CD4-positive, alpha-beta memory T cell (primary cell): ENCODE results near the gene ATAD3A. TPM values are rescaled to one million over a fixed set of nuclear protein-coding genes. Genes with fewer than 3 reads are reported as not detected.

Experiments
- CTCF ChIA-PET: fragments of 350-600 bp; sonication (Branson Sonifier 250); formaldehyde crosslinking; loops from one replicate; lab custom pipeline; 2021; ENCODE audit warnings: inconsistent platforms; ENCODE audit not compliant: partially characterized antibody; lab: Charles Lee
- POLR2A ChIA-PET: fragments of 350-600 bp; sonication (Branson Sonifier 250); formaldehyde crosslinking; loops from one replicate; lab custom pipeline; 2021; ENCODE audit not compliant: partially characterized antibody; lab: Charles Lee
- DNase-seq, 5 donors: peaks; one replicate each; pipeline versions ENCODE4 v3.0.0 to v3.0.0-alpha.2; 2020 to 2022; ENCODE audit warnings: mixed read lengths in 1 of 5
- H3K27ac ChIP-seq: one replicate; pipeline ENCODE4 v1.7.0; 2013; ENCODE audit warnings: low read depth, low read length
- H3K27me3 ChIP-seq: 2 replicates; pipeline ENCODE4 v1.7.0; 2013; ENCODE audit warnings: mild to moderate bottlenecking, low read length, moderate library complexity; ENCODE audit not compliant: insufficient read depth
- H3K36me3 ChIP-seq: 2 replicates; pipeline ENCODE4 v1.7.0; 2013; ENCODE audit warnings: mild to moderate bottlenecking, low read length, moderate library complexity; ENCODE audit not compliant: insufficient read depth
- H3K4me1 ChIP-seq: 2 replicates; pipeline ENCODE4 v1.7.0; 2013; ENCODE audit warnings: mild to moderate bottlenecking, low read length, moderate library complexity; ENCODE audit not compliant: insufficient read depth
- H3K4me3 ChIP-seq, 2 donors: one replicate each; pipeline ENCODE4 v1.7.0; 2013; ENCODE audit warnings: low read length in 2 of 2, mild to moderate bottlenecking in 1 of 2
- H3K9me3 ChIP-seq, 2 donors: one replicate each; pipeline ENCODE4 v1.7.0; 2013; ENCODE audit warnings: low read length in 2 of 2, control low read depth in 1 of 2; ENCODE audit not compliant: control insufficient read depth in 1 of 2
- H3K27ac Mint-ChIP-seq, 7 donors: one replicate each; pipeline ENCODE4 v1.8.0; 2020 to 2021; ENCODE audit warnings: mixed read lengths in 7 of 7, mild to moderate bottlenecking in 6 of 7, inconsistent platforms in 3 of 7, moderate library complexity in 3 of 7
- H3K27me3 Mint-ChIP-seq, 2 donors: one replicate each; pipeline ENCODE4 v1.8.0; 2020 to 2021; ENCODE audit warnings: mixed read lengths in 2 of 2
- H3K36me3 Mint-ChIP-seq, 2 donors: one replicate each; pipeline ENCODE4 v1.8.0; 2020 to 2021; ENCODE audit warnings: mixed read lengths in 2 of 2, inconsistent platforms in 1 of 2, mild to moderate bottlenecking in 1 of 2
- H3K4me1 Mint-ChIP-seq, 4 donors: one replicate each; pipeline ENCODE4 v1.8.0; 2020 to 2021; ENCODE audit warnings: mixed read lengths in 4 of 4, mild to moderate bottlenecking in 1 of 4
- H3K4me3 Mint-ChIP-seq, 8 donors: one replicate each; pipeline ENCODE4 v1.8.0; 2020 to 2021; ENCODE audit warnings: mixed read lengths in 8 of 8, mild to moderate bottlenecking in 7 of 8, moderate library complexity in 6 of 8, inconsistent platforms in 3 of 8
- H3K9me3 Mint-ChIP-seq, 8 donors: one replicate each; pipeline ENCODE4 v1.8.0; 2020 to 2021; ENCODE audit warnings: mixed read lengths in 8 of 8, mild to moderate bottlenecking in 5 of 8, inconsistent platforms in 3 of 8, moderate library complexity in 1 of 8
- intact Hi-C: fragments of 100-400 bp; cut with micrococcal nuclease; formaldehyde crosslinking; loops from one replicate; pipeline ENCODE4 v1.15.1; 2023
- polyA plus RNA-seq, 2 donors: library from polyadenylated mRNA; unstranded; fragments of 300-500 nt; fragmentation: Illumina TruSeq; gene quantifications; one replicate each; pipeline ENCODE4 v1.2.3, GENCODE V29; 2021
- total RNA-seq, 2 experiments: library from RNA; stranded (reverse); gene quantifications; one replicate each; pipeline ENCODE4 v1.2.3, GENCODE V29; 2021

The ATAD3A gene
- total and polyA plus RNA-seq, 4 experiments from 2014 or later: 9.5 to 24.7 (median 17.6) TPM

GRCh38 chr1:1537626-1538250 lies 25.8 kb downstream of the ATAD3A start:
- H3K9me3 Mint-ChIP-seq: no peaks in the 10 kb centered on the region
- Histone ChIP-seq H3K4me1 (peaks cover 5% of the 10 kb centered on the region), H3K27me3 (no peaks in the 10 kb centered on the region), H3K4me3 (no peak overlapping the region), H3K36me3 (no peaks in the 10 kb centered on the region), H3K27ac (no peak overlapping the region), H3K9me3 (no peaks in the 10 kb centered on the region)
- DNase-seq: no peak
- intact Hi-C loops: no loop called here
- peak overlapping the region in 2 of 8 donors; percentile 10 to 64 for H3K4me3 Mint-ChIP-seq
- H3K27me3 Mint-ChIP-seq: no peaks in the 10 kb centered on the region
- no peak overlapping the region for H3K27ac Mint-ChIP-seq
- H3K36me3 Mint-ChIP-seq: peaks cover 0 to 4% of the 10 kb centered on the region in 2 donors
- ChIA-PET POLR2A (no interaction called here), CTCF (interaction anchor here (1.6 kb wide), 1 partner anchor 33 kb away, joined by 3 read pairs; no protein-coding TSS in a partner anchor)
- peaks cover 0 to 4% (median 1%) of the 10 kb centered on the region in 4 donors for H3K4me1 Mint-ChIP-seq

- intact Hi-C loops: no loop called here
- no peak overlapping the region for H3K4me3 ChIP-seq
- POLR2A ChIA-PET: no interaction called here
- H3K36me3 Mint-ChIP-seq: peaks cover 0 to 4% of the 10 kb centered on the region in 2 donors
- peaks cover 5% of the 10 kb centered on the region for H3K4me1 ChIP-seq
- H3K27me3 Mint-ChIP-seq: no peaks in the 10 kb centered on the region
- H3K27ac ChIP-seq: no peak overlapping the region
- H3K9me3 ChIP-seq: no peaks in the 10 kb centered on the region
- no peaks in the 10 kb centered on the region for H3K36me3 ChIP-seq
- H3K9me3 Mint-ChIP-seq: no peaks in the 10 kb centered on the region
- CTCF ChIA-PET: interaction anchor here (1.6 kb wide), 1 partner anchor 34 kb away, joined by 3 read pairs; no protein-coding TSS in a partner anchor
- H3K4me3 Mint-ChIP-seq: peak overlapping the region in 2 of 8 donors; percentile 36 to 64
- no peak for DNase-seq
- peaks cover 0 to 4% (median 1%) of the 10 kb centered on the region in 4 donors for H3K4me1 Mint-ChIP-seq
- no peaks in the 10 kb centered on the region for H3K27me3 ChIP-seq
- H3K27ac Mint-ChIP-seq: no peak overlapping the region
These were observed 26.4 kb downstream of the ATAD3A start for GRCh38 chr1:1538334-1538733.

GRCh38 chr1:1538989-1539309 lies 27.0 kb downstream of the ATAD3A start:
- CTCF ChIA-PET: interaction anchor here (1.6 kb wide), 1 partner anchor 34 kb away, joined by 3 read pairs; no protein-coding TSS in a partner anchor

GRCh38 chr1:1539310-1540089 lies 27.5 kb downstream of the ATAD3A start:
- POLR2A ChIA-PET: no interaction called here
- H3K36me3 Mint-ChIP-seq: peaks cover 0 to 4% of the 10 kb centered on the region in 2 donors
- no peaks in the 10 kb centered on the region for H3K36me3 ChIP-seq
- H3K27ac Mint-ChIP-seq: no peak overlapping the region
- no peaks in the 10 kb centered on the region for H3K9me3 Mint-ChIP-seq
- peak overlapping the region in 5 of 8 donors; percentile 37 to 75 (median 48) for H3K4me3 Mint-ChIP-seq
- intact Hi-C loops: no loop called here
- H3K27me3 Mint-ChIP-seq: no peaks in the 10 kb centered on the region
- CTCF ChIA-PET: no interaction called here
- H3K9me3 ChIP-seq: no peaks in the 10 kb centered on the region
- H3K4me3 ChIP-seq: no peak overlapping the region
- no peak for DNase-seq
- H3K4me1 ChIP-seq: peaks cover 5% of the 10 kb centered on the region
- no peak overlapping the region for H3K27ac ChIP-seq
- H3K4me1 Mint-ChIP-seq: peaks cover 0 to 4% (median 1%) of the 10 kb centered on the region in 4 donors
- no peaks in the 10 kb centered on the region for H3K27me3 ChIP-seq

More at GRCh38 chr1:1538989-1539309, 27.0 kb downstream of the ATAD3A start:
- peaks cover 5% of the 10 kb centered on the region for H3K4me1 ChIP-seq
- no peaks in the 10 kb centered on the region for H3K9me3 ChIP-seq
- Mint-ChIP-seq H3K4me3 (peak overlapping the region in 4 of 8 donors; percentile 5 to 64 (median 23)), H3K4me1 (peaks cover 0 to 4% (median 1%) of the 10 kb centered on the region in 4 donors), H3K9me3 (no peaks in the 10 kb centered on the region), H3K36me3 (peaks cover 0 to 4% of the 10 kb centered on the region in 2 donors), H3K27ac (no peak overlapping the region), H3K27me3 (no peaks in the 10 kb centered on the region)
- H3K27ac ChIP-seq: no peak overlapping the region
- no peaks in the 10 kb centered on the region for H3K27me3 ChIP-seq
- POLR2A ChIA-PET: no interaction called here
- H3K36me3 ChIP-seq: no peaks in the 10 kb centered on the region
- no peak overlapping the region for H3K4me3 ChIP-seq
- intact Hi-C loops: no loop called here
- DNase-seq: no peak

GRCh38 chr1:1540090-1540817 lies 28.3 kb downstream of the ATAD3A start, which contains the start of gene TMEM240:
TSS of gene TMEM240 (minus strand) at chr1:1540624. CDS start at chr1:1540346, 278 bp downstream.
- no peak within 1 kb of the TSS for H3K27ac ChIP-seq
- Mint-ChIP-seq H3K27me3 (no peaks in the 10 kb centered on the region), H3K4me1 (peaks cover 0 to 5% (median 2%) of the 10 kb centered on the region in 4 donors), H3K4me3 (peak within 1 kb of the TSS in 7 of 8 donors; percentile 46 to 75 (median 59)), H3K27ac (peak within 1 kb of the TSS in 2 of 7 donors; percentile 18), H3K9me3 (no peaks in the 10 kb centered on the region), H3K36me3 (peaks cover 0 to 4% of the 10 kb centered on the region in 2 donors)
- ChIA-PET CTCF (no interaction called here), POLR2A (no interaction called here)
- intact Hi-C loops: no loop called here
- no peaks in the 10 kb centered on the region for H3K27me3 ChIP-seq
- DNase-seq: peak; percentile 33 to 56 (median 45)
- H3K4me1 ChIP-seq: peaks cover 5% of the 10 kb centered on the region
- no peaks in the 10 kb centered on the region for H3K36me3 ChIP-seq
- H3K4me3 ChIP-seq: no peak within 1 kb of the TSS
- no peaks in the 10 kb centered on the region for H3K9me3 ChIP-seq

- no peaks in the 10 kb centered on the region for H3K9me3 ChIP-seq
- H3K4me1 ChIP-seq: peaks cover 5% of the 10 kb centered on the region
- Mint-ChIP-seq H3K9me3 (no peaks in the 10 kb centered on the region), H3K4me1 (peaks cover 0 to 5% (median 2%) of the 10 kb centered on the region in 4 donors), H3K36me3 (peaks cover 0 to 4% of the 10 kb centered on the region in 2 donors), H3K4me3 (peak overlapping the region in 7 of 8 donors; percentile 39 to 68 (median 52)), H3K27me3 (no peaks in the 10 kb centered on the region), H3K27ac (peak overlapping the region in 2 of 7 donors; percentile 18)
- intact Hi-C loops: no loop called here
- H3K36me3 ChIP-seq: no peaks in the 10 kb centered on the region
- no peak overlapping the region for H3K4me3 ChIP-seq
- CTCF ChIA-PET: no interaction called here
- DNase-seq: no peak
- no peak overlapping the region for H3K27ac ChIP-seq
- POLR2A ChIA-PET: no interaction called here
- H3K27me3 ChIP-seq: no peaks in the 10 kb centered on the region
These were observed 29.1 kb downstream of the ATAD3A start for GRCh38 chr1:1540818-1541628.
